ENCODE measurements around the gene DPP9.

DNA sequence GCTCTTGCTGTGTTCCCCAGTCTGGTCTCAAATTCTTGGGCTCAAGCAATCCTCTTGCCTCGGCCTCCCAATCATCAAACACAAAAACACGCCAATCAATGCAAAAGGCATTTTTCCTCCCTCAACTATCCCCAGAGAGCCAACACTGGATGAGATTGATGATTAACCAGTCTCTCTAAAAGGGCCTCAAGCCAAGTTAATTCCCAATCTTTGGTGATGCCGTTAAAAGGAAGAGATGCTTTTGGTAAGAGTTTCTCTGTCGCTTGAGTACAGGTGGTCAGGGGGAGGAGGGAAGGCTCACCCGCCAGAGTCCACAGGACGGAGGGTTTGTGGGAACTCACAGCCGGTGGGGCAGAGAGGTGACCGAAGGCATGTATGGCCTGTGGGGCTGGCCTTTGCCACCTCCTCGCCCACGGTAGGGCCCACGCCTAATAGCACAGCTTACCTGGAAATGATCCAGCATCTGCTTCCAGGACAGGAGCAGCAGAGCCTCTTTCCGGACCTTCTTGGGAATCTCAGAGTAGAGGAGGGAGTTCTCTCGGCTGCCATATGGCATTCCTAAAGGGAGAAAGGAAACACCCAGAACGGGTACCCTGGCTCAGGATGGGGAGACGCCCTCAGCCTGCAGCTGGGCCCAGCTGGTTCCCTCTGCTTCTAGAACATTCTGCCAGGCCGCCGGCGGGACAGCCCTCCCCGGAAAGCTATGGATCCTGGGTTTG, 18.1 kb downstream of the DPP9 start:
- TF ChIP-seq, protein P1, sequence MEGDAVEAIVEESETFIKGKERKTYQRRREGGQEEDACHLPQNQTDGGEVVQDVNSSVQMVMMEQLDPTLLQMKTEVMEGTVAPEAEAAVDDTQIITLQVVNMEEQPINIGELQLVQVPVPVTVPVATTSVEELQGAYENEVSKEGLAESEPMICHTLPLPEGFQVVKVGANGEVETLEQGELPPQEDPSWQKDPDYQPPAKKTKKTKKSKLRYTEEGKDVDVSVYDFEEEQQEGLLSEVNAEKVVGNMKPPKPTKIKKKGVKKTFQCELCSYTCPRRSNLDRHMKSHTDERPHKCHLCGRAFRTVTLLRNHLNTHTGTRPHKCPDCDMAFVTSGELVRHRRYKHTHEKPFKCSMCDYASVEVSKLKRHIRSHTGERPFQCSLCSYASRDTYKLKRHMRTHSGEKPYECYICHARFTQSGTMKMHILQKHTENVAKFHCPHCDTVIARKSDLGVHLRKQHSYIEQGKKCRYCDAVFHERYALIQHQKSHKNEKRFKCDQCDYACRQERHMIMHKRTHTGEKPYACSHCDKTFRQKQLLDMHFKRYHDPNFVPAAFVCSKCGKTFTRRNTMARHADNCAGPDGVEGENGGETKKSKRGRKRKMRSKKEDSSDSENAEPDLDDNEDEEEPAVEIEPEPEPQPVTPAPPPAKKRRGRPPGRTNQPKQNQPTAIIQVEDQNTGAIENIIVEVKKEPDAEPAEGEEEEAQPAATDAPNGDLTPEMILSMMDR (conservative IDR thresholded peaks at IDR 0.05) = no peak
- TF ChIP-seq ZFX (IDR thresholded peaks at IDR 0.05) = no peak
